ENCODE data around the gene CYB561.

The CYB561 gene

DNA sequence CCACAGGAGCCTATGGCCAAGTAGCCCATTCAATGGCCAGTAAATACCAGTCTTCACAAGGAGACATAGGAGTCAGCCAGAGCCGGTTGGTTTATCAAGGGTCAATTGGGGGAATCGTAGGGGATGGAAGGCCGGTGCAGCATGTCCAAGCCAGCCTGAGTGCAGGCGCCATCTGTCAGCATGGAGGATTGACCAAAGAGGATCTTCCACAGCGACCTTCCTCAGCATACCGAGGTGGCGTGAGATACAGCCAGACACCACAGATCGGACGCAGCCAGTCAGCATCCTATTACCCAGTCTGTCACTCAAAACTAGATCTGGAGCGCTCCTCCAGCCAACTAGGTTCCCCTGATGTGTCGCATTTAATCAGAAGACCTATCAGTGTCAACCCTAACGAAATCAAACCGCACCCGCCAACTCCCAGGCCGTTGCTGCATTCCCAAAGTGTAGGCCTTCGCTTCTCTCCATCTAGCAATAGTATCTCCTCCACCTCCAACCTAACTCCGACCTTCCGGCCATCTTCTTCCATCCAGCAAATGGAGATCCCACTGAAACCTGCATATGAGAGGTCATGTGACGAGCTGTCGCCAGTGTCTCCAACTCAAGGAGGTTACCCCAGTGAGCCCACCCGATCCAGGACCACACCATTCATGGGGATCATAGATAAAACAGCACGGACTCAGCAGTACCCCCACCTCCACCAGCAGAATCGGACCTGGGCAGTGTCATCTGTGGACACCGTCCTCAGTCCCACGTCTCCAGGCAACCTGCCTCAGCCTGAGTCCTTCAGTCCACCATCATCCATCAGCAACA is 25.0 kb downstream of the CYB561 start:
- no peaks in the 10 kb centered on the region for H3K36me3 ChIP-seq (ENCODE audit: control insufficient read depth, insufficient read depth, low read length)
- no peak overlapping the region for H3K9ac ChIP-seq (ENCODE audit: low read length)
- H3K4me3 ChIP-seq (ENCODE audit: low read length), result no peak overlapping the region
- no peaks in the 10 kb centered on the region for H3K27me3 ChIP-seq (ENCODE audit: control insufficient read depth, insufficient read depth, low read length)
- no peak overlapping the region for H3K27ac ChIP-seq (ENCODE audit: low read depth, low read length)
- no peaks in the 10 kb centered on the region for H3K4me1 ChIP-seq (ENCODE audit: control insufficient read depth, insufficient read depth, low read length)

DNA sequence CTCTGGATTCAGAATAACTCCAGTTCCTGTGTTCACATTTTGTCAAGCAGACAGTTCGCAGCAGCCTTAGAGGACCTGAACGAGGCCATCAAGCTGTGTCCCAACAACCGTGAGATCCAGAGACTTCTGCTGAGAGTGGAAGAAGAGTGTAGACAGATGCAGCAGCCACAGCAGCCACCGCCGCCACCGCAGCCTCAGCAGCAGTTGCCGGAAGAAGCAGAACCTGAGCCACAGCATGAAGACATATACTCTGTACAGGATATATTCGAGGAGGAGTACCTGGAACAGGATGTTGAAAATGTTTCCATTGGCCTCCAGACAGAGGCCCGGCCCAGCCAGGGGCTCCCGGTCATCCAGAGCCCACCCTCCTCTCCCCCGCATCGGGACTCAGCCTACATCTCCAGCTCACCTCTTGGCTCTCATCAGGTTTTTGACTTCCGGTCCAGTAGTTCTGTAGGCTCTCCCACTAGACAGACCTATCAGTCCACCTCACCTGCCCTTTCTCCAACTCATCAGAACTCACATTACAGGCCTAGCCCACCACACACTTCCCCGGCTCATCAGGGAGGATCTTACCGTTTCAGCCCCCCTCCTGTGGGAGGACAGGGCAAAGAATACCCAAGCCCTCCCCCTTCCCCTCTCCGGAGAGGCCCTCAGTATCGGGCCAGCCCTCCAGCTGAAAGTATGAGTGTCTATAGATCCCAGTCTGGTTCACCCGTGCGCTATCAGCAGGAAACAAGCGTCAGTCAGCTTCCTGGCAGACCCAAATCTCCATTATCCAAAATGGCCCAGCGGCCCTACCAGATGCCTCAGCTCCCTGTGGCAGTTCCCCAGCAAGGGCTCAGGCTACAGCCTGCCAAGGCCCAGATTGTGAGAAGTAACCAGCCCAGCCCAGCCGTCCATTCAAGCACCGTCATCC is 25.9 kb downstream of the CYB561 start:
- Histone ChIP-seq H3K27ac (ENCODE audit: low read depth, low read length) (no peak overlapping the region), H3K27me3 (ENCODE audit: control insufficient read depth, insufficient read depth, low read length) (no peaks in the 10 kb centered on the region), H3K36me3 (ENCODE audit: control insufficient read depth, insufficient read depth, low read length) (no peaks in the 10 kb centered on the region), H3K4me1 (ENCODE audit: control insufficient read depth, insufficient read depth, low read length) (no peaks in the 10 kb centered on the region), H3K4me3 (ENCODE audit: low read length) (no peak overlapping the region), H3K9ac (ENCODE audit: low read length) (no peak overlapping the region)

DNA sequence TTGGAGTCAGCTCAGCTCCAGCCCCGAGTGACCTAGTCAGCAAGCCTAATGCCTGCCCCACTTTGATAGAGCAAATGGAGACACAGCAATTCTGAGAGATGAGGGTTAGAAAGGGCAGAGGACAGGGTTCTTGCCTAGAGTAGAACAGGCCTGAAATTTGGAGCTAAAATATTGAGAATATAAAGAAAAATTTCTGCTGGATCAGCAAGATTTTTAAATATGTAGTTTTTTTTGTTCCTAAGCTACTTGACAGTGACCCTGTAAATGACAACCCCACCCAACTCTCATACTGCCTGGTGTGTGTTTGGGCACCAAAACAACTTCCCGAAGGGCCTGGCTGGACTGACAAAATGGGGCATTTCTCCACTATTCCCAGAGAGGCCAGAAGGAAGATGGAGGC is 26.7 kb downstream of the CYB561 start:
- Histone ChIP-seq H3K4me3 (ENCODE audit: low read length) (no peak overlapping the region), H3K4me1 (ENCODE audit: control insufficient read depth, insufficient read depth, low read length) (no peaks in the 10 kb centered on the region), H3K27me3 (ENCODE audit: control insufficient read depth, insufficient read depth, low read length) (no peaks in the 10 kb centered on the region), H3K9ac (ENCODE audit: low read length) (no peak overlapping the region), H3K36me3 (ENCODE audit: control insufficient read depth, insufficient read depth, low read length) (no peaks in the 10 kb centered on the region), H3K27ac (ENCODE audit: low read depth, low read length) (no peak overlapping the region)

DNA sequence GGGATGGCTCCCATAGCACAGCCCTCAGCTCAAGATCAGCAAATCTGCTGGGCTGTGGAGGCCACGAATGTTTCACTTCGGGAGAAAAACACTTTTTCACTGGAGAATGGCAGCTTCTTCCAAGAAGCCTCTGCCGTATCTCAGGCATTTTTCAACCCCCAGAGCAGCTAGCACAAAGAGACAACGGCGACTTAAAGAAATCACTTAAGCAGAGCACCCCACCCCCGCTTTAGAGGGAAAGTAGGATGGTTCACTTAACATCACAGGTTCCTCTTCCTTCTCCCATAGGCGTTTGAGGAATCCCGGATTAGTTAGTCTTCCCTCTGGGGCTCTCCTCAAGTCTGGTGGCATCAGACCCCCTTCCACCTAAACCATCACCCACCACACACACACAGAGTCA is 27.6 kb downstream of the CYB561 start:
- no peak overlapping the region for H3K9ac ChIP-seq (ENCODE audit: low read length)
- no peak overlapping the region for H3K4me3 ChIP-seq (ENCODE audit: low read length)
- H3K27ac ChIP-seq (ENCODE audit: low read depth, low read length), result no peak overlapping the region
- peaks cover under 1% of the 10 kb centered on the region for H3K36me3 ChIP-seq (ENCODE audit: control insufficient read depth, insufficient read depth, low read length)
- no peaks in the 10 kb centered on the region for H3K4me1 ChIP-seq (ENCODE audit: control insufficient read depth, insufficient read depth, low read length)
- H3K27me3 ChIP-seq (ENCODE audit: control insufficient read depth, insufficient read depth, low read length), result no peaks in the 10 kb centered on the region

DNA sequence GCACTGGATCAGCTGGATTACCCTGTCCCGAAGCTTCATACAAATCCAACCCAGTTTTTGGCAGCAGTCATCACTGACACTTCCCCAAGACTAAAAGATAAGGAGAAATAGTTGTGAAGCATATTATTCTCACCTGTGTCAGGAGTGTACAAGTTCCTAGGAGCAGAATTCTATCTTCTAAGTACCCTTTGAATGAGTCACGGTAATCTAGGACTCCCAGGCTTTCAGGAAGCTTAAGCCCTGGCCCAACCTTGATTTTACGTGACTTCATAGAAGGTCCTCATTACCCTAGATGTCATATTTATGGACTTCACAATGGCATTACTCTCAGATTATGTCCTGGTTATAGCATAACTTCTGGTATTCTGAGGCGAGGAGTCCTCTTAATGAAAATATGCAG is 31.9 kb downstream of the CYB561 start:
- H3K4me1 ChIP-seq (ENCODE audit: control insufficient read depth, insufficient read depth, low read length), result no peaks in the 10 kb centered on the region
- H3K36me3 ChIP-seq (ENCODE audit: control insufficient read depth, insufficient read depth, low read length), result peaks cover 2% of the 10 kb centered on the region

DNA sequence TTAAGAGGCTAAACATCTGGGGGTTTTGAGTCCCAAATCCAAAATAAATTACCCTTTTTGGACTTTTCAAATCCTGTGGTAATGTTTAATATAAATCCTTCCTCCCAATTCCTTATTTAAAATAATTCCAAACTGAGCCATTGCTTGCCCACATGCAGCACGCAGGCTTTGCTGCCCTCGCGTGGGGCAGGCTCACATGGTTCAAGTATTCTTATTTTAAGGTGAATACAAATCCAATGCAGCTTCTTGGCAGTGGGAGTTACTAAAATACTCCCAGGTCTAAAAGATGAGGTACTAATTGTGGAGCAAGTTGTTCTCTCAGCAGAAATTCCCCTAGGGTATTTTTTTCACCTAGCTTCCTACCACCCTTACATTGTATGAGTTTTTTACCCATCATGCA is 33.0 kb downstream of the CYB561 start:
- no peak overlapping the region for H3K9ac ChIP-seq (ENCODE audit: low read length)
- H3K4me1 ChIP-seq (ENCODE audit: control insufficient read depth, insufficient read depth, low read length), result no peaks in the 10 kb centered on the region
- no peak overlapping the region for H3K27ac ChIP-seq (ENCODE audit: low read depth, low read length)
- peaks cover 2% of the 10 kb centered on the region for H3K36me3 ChIP-seq (ENCODE audit: control insufficient read depth, insufficient read depth, low read length)
- H3K27me3 ChIP-seq (ENCODE audit: control insufficient read depth, insufficient read depth, low read length), result no peaks in the 10 kb centered on the region
- H3K4me3 ChIP-seq (ENCODE audit: low read length), result no peak overlapping the region

More for the DNA sequence above, 31.9 kb downstream of the CYB561 start:
- Histone ChIP-seq H3K27me3 (ENCODE audit: control insufficient read depth, insufficient read depth, low read length) (no peaks in the 10 kb centered on the region), H3K27ac (ENCODE audit: low read depth, low read length) (no peak overlapping the region), H3K9ac (ENCODE audit: low read length) (no peak overlapping the region), H3K4me3 (ENCODE audit: low read length) (no peak overlapping the region)

DNA sequence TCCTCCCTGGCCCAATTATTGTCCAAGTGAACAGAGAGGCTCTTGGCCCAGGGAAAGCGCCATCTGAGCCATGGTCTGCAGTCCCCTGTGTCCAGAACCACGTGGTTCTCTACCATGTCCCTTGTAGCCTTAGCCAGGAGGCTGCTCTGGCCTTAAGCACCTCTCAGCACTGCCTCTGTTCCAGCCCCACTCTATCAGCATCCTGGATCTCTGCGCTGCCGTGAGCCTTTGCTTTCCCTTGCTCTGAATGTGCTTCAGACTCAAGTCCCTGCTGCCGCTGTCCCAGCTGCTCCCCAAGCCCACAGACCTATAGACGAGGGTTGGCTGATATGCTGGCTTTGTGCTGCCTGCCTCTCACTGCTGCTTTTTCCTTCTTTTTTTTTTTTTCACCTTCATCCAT is 33.9 kb downstream of the CYB561 start:
- Histone ChIP-seq H3K4me1 (ENCODE audit: control insufficient read depth, insufficient read depth, low read length) (no peaks in the 10 kb centered on the region), H3K4me3 (ENCODE audit: low read length) (no peak overlapping the region), H3K27me3 (ENCODE audit: control insufficient read depth, insufficient read depth, low read length) (no peaks in the 10 kb centered on the region), H3K36me3 (ENCODE audit: control insufficient read depth, insufficient read depth, low read length) (peaks cover 2% of the 10 kb centered on the region), H3K9ac (ENCODE audit: low read length) (no peak overlapping the region), H3K27ac (ENCODE audit: low read depth, low read length) (no peak overlapping the region)

DNA sequence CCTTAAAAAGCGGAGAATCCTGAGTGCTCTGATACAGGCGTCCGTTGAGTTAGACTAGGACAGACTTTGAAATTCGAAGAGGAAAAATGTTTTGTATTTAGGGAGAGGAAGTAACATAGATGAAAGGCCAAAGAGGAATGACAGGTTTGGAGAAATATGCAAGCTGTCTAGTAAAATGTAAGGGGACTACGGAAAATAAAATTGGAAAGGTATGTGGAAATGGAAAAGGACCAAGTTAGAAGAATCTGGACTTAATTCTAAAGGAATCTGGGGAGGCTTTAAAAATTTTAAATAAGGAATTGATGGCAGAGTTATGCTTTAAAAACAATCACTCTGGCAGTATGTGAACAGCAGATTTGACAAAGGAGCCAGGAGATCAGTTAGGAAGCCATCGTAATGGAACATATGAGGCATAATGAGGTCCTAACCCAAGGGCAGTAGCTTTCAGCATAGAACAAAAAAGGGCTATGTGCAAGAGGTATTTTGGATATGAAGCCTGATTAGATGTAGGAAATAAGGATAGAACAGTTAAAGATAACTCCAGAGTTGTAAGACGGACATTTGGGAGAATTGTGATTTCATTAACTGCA is 38.3 kb downstream of the CYB561 start:
- no peak overlapping the region for H3K27ac ChIP-seq (ENCODE audit: low read depth, low read length)
- H3K4me1 ChIP-seq (ENCODE audit: control insufficient read depth, insufficient read depth, low read length), result no peaks in the 10 kb centered on the region
- no peak overlapping the region for H3K9ac ChIP-seq (ENCODE audit: low read length)
- H3K36me3 ChIP-seq (ENCODE audit: control insufficient read depth, insufficient read depth, low read length), result no peaks in the 10 kb centered on the region
- H3K27me3 ChIP-seq (ENCODE audit: control insufficient read depth, insufficient read depth, low read length), result no peaks in the 10 kb centered on the region
- H3K4me3 ChIP-seq (ENCODE audit: low read length), result no peak overlapping the region

DNA sequence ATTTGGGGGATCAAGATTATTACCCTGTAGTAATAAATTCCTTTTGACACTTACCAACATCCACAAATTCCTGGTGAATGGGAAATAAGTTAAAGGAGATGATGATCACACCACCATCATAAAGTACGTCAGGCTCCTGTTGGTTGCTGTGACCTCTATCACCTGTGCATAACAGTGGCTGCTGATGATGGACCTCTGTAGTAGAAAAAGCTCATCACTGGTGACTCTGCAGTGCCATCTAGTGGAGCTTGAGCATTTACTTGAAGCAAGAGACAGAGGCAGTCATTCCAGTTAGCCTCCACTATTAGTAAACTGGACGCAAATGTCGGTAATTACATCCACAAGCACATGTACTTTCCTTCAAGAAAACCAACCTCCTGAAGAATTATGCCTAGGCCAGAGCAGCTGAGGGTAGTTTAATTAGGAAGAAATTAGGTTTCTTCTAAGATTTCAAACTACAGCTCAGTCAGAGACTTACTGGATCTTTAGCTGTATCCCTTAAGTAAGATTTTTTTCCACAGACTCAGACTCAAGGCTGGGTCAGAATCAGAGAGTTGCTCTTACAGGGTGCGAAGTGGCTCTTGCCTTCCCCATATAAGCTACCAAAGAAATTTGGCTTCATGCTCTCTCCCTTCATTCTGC is 39.3 kb downstream of the CYB561 start:
- no peak overlapping the region for H3K4me3 ChIP-seq (ENCODE audit: low read length)
- H3K36me3 ChIP-seq (ENCODE audit: control insufficient read depth, insufficient read depth, low read length), result no peaks in the 10 kb centered on the region
- no peaks in the 10 kb centered on the region for H3K4me1 ChIP-seq (ENCODE audit: control insufficient read depth, insufficient read depth, low read length)
- no peak overlapping the region for H3K9ac ChIP-seq (ENCODE audit: low read length)
- no peaks in the 10 kb centered on the region for H3K27me3 ChIP-seq (ENCODE audit: control insufficient read depth, insufficient read depth, low read length)
- H3K27ac ChIP-seq (ENCODE audit: low read depth, low read length), result no peak overlapping the region

DNA sequence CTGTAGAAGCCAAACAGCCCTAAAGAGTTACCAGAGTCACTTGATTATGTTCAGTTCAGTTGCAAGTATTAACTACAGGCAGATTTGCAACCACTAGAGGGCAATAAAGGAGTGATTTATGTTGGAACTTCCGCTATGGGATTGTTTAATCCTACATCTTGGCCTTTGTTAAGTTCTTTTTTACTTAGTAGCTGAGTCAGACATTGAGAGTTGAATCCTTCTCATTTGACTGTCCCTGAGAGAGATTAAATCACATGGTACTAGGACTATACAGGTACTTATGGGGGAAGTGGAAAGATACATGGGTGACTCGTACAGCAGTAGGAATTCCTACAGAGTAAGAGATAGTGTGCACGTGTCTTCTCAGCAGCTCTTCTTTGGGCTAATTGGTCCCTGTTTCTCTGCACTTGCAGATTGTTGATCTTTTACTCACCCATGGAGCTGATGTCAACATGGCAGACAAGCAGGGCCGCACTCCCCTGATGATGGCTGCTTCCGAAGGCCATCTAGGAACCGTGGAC is 40.3 kb downstream of the CYB561 start:
- no peaks in the 10 kb centered on the region for H3K4me1 ChIP-seq (ENCODE audit: control insufficient read depth, insufficient read depth, low read length)
- H3K27ac ChIP-seq (ENCODE audit: low read depth, low read length), result no peak overlapping the region
- no peak overlapping the region for H3K9ac ChIP-seq (ENCODE audit: low read length)
- no peaks in the 10 kb centered on the region for H3K27me3 ChIP-seq (ENCODE audit: control insufficient read depth, insufficient read depth, low read length)
- H3K4me3 ChIP-seq (ENCODE audit: low read length), result no peak overlapping the region
- no peaks in the 10 kb centered on the region for H3K36me3 ChIP-seq (ENCODE audit: control insufficient read depth, insufficient read depth, low read length)

DNA sequence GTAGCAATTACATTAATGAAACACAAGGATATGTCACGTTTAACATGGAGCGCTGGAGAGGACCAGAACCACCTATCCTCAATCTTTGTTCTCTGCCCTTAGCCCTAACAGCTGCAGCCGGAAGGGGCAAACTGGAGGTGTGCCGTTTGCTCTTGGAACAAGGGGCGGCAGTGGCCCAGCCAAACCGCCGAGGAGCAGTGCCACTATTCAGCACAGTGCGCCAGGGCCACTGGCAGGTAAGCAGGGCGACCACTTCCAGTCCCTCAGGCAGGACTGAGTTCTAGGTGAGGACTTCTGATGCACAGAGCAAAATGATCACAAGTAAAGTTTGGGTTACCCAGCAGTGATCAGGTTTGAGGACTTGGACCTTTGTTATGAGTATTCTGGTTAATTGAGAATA is 41.1 kb downstream of the CYB561 start:
- no peaks in the 10 kb centered on the region for H3K4me1 ChIP-seq (ENCODE audit: control insufficient read depth, insufficient read depth, low read length)
- H3K27ac ChIP-seq (ENCODE audit: low read depth, low read length), result no peak overlapping the region
- H3K9ac ChIP-seq (ENCODE audit: low read length), result no peak overlapping the region
- H3K36me3 ChIP-seq (ENCODE audit: control insufficient read depth, insufficient read depth, low read length), result no peaks in the 10 kb centered on the region
- no peak overlapping the region for H3K4me3 ChIP-seq (ENCODE audit: low read length)
- H3K27me3 ChIP-seq (ENCODE audit: control insufficient read depth, insufficient read depth, low read length), result no peaks in the 10 kb centered on the region
